Adrenal gland (tissue), 5 donors: Measurements from ENCODE around the gene LRRC1.

Experiments
- CTCF ChIP-seq, 6 experiments: fragments of 450-650 bp in 4 of 6; fragments of 200-600 bp in 2 of 6; sonication (generic) in 1 of 6; IDR thresholded peaks; 1 replicate in 5 of 6; 2 replicates in 1 of 6; pipeline versions ENCODE4 v1.5.1 to v1.8.0; 2016 to 2021; ENCODE audit warnings: antibody characterized with exemption in 6 of 6, mild to moderate bottlenecking in 2 of 6, moderate library complexity in 1 of 6
- POLR2A ChIP-seq, 2 donors: fragments of 450-650 bp; IDR thresholded peaks; one replicate each; pipeline ENCODE4 v1.6.1; 2017; ENCODE audit warnings: antibody characterized with exemption in 2 of 2, mild to moderate bottlenecking in 2 of 2, moderate library complexity in 1 of 2
- donor health status: DM: no; HTN: no; CAD: no.

- TF ChIP-seq CTCF (IDR thresholded peaks at IDR 0.05) (no peak), POLR2A (IDR thresholded peaks at IDR 0.05) (no peak)
Measured at GRCh38 chr6:53926505-53926904, 131.7 kb downstream of the LRRC1 start.
